GM10266 (cell line): ENCODE measurements around the gene OSM.

Experiments used
- DNase-seq: peaks from one replicate; pipeline ENCODE4 v3.0.0; 2012; ENCODE audit errors: extremely low spot score
- CTCF ChIP-seq: IDR thresholded peaks from 2 replicates; pipeline ENCODE4 v1.5.1; 2012; ENCODE audit warnings: mild to moderate bottlenecking, low read depth; ENCODE audit not compliant: control insufficient read depth, insufficient read depth; ENCODE audit errors: missing control alignments

OSM gene

GRCh38 chr22:30305519-30305905 is 38.9 kb upstream of the OSM start:
- no peak for TF ChIP-seq CTCF
- peak; percentile 57 for DNase-seq

- TF ChIP-seq CTCF = no peak
- no peak for DNase-seq
Measured at GRCh38 chr22:30304495-30305244, 38.0 kb upstream of the OSM start.

- DNase-seq = no peak
- no peak for TF ChIP-seq CTCF
Measured at GRCh38 chr22:30302810-30303138, 36.1 kb upstream of the OSM start.

GRCh38 chr22:30301995-30302809 is 35.6 kb upstream of the OSM start:
- DNase-seq = no peak

GRCh38 chr22:30299322-30299721 is 32.7 kb upstream of the OSM start:
- no peak for DNase-seq
- TF ChIP-seq CTCF = no peak

More at GRCh38 chr22:30301995-30302809, 35.6 kb upstream of the OSM start:
- no peak for TF ChIP-seq CTCF

- no peak for TF ChIP-seq CTCF
- DNase-seq = no peak
Measured at GRCh38 chr22:30297991-30298701, 31.5 kb upstream of the OSM start.
